GM18858 (cell line): ENCODE measurements around the gene GLIPR1L2.
"Not testable (repeated sequence)": the region's sequence is repeated elsewhere in the genome, so short reads cannot be mapped to it uniquely, and the experiment has no call there.

Source experiments
- ATAC-seq: cut with Tn5 transposase; IDR thresholded peaks from one replicate; pipeline ENCODE4 v1.9.1; 2021; ENCODE audit not compliant: unreplicated experiment

Gene GLIPR1L2

DNA sequence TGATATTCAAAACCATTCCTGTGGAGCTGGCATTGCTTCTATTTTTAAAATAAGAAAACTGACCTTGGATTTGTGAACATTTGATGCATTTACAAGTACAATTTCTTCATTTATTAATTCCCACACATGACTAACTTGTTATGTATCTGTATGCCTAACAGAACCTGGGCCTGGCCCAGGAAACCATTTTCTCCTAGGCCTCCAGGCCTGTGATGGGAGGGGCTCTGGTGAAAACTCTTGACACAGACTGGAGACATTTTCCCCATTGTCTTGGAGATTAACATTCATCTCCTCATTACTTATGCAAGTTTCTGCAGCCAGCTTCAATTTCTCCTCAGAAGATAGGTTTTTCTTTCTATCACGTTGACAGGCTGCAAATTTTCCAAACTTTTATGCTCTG is 42.0 kb downstream of the GLIPR1L2 start:
- no peak for ATAC-seq

DNA sequence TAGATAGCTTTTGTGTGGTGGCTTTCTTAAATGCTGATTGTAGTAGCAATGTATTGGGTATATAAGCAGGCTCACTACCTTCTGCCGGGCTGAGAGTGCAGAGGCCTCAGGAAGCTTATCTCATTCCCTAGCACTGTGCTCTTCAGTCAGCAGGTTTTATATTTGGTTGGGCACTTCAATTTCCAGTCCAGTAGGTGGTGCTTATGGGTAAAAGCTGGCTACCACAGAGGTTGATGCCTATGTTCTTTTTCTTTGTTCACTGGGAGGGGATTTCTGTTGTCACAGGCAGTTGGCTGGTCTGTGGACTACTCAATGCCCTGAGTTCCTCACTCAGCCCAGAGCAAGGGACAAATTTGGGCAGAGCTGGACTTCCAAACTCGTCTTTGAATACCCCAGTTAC is 46.7 kb downstream of the GLIPR1L2 start:
- ATAC-seq, result peak; percentile 58

DNA sequence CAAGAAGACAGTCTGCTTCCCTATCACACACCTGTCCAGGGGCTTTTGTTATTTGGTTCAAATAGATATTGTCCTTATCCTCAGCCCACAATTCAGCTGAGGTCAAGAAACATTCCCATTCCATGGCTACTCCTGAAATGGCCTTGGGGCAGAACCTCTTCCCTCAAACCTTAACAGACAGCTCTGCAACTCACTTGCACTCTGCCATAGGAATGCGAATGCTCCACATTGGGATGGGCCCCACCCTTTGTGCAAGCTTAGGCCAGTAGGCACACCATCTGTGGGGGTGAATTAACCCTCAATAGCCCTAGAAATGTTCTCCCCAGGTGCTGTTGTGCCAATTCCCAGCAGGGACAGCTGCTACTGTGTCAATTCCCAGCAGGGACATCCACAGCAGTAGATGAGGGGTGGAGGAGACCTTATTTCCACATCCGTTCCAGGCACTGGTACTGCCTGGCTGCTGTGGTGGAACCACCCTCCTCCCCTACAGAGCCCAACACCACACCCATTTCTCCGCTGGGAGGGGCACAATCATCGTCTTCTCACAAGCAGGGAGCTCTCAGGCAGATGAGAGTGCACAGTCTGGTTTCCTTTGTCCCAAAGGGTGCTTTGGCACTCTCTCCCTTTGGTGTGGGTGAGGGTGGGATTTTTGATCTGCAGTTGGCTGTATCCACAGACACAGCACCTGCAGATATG is 47.3 kb downstream of the GLIPR1L2 start:
- ATAC-seq, result no peak

DNA sequence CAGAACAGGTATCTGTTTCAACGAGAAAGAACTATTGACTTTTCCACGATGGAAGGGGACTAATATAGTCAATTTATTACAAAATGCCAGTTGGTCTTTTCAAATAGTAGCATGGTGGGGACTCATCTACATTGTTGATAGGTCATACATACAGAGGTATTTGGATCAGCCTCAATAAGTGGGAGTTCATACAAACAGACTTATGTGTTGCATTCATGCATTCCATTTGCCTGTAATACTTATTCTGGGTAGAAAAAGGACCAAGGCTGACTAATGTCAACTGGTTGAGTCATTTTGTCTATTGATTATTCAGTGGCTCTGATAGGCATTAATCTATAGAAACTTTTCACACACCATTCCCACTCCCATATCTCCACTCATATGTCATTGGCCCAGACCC is 48.2 kb downstream of the GLIPR1L2 start:
- no peak for ATAC-seq

DNA sequence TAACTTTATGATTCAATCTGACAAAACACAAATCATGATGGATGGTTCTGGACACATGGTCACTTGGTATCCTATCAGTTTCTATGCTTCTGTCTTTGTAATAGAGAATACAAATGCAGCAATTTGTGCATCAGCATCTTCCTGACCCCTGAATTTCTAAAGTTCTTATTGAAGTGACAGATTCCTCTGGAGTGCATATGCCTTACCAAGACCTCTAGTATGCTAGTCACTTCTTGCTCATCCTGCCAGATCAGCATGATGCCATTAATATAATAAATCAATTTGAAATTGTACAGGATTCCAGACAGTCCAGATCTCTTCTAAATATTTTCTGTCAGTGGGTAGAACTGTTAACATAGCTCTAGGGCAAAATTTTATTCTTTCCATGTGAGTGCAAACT is 49.0 kb downstream of the GLIPR1L2 start:
- ATAC-seq, result no peak

DNA sequence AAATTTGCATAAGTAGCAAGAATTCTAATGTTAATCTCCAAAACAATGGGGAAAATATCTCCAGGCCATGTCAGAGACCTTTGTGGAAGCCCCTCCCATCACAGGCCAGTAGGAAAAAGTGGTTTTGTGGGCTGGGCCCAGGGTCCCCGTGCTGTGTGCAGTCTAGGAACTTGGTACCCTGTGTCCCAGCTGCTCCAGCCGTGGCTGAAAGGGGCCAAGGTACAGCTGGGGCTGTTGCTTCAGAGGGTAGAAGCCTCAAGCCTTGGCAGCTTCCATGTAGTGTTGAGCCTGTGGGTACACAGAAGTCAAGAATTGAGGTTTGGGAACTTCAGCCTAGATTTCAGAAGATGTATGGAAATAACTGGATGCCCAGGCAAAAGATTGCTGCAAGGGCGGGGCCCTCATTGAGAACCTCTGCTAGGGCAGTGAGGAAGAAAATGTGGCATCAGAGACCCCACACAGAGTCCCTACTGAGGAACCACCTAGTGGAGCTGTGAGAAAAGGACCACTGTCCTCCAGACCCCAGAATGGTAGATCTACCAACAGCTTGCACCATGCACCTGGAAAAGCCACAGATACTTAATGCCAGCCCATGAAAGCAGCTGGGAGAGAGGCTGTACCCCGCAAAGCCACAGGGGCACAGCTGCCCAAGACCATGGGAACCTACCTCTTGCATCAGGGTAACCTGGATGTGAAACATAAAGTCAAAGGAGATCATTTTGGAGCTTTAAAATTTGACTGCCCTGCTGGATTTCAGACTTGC is 51.0 kb downstream of the GLIPR1L2 start:
- ATAC-seq, result not testable (repeated sequence)

DNA sequence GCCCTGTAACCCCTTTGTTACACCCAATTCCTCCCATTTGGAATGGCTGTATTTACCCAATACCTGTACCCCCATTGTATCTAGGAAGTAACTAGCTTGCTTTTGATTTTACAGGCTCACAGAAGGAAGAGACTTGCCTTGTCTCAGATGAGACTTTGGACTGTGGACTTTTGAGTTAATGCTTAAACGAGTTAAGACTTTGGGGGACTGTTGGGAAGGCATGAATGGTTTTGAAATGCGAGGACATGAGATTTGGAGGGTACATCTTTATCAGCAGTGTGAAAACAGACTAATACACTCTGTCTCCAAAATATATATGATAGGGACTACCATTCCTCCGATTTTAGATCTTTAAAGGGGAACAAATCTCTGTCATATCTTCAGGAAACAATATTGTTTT is 51.6 kb downstream of the GLIPR1L2 start:
- ATAC-seq, result not testable (repeated sequence)

DNA sequence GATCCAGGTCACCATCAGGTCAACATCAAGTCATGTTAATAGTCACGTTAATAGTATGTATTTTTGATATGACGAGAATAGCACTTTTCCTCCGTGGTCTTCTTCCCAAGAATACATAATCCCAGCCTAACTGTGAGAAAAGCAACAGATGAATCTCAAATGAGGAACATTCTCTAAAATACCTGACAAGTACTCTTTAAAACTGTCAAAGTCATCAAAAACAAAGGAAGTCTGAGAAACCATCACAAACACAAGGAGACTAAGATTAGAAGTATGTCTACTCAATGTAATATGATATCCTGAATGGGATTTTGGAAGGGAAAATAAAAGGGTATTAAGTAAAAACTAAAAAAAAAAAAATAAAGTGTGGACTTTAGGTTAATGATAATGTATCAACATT is 52.8 kb downstream of the GLIPR1L2 start:
- no peak for ATAC-seq

DNA sequence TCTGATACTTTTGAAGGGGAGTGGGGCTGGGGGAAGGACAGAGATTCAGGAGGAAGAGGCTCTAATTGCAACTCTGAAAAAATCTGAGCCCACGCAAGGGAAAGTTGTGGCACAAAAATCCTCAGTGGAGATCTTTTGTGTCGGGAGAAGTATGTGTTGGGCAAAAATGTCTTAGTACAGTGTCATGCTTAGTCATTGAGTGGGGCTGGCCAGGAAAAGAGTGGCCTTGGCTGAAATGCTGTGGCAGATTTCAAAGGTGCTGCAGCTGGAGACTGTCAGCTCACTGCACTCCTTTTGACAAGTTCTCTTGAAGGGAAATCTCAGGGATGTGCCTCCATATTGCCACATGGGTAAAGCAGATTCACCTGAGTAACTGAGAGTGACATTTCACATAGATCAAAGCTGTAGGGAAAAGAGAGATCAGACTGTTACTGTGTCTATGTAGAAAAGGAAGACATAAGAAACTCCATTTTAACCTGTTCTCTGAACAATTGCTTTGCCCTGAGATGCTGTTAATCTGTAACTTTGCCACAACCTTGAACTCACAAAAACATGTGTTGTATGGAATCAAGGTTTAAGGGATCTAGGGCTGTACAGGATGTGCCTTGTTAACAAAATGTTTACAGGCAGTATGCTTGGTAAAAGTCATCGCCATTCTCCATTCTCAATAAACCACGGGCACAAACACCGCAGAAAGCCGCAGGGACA is 53.7 kb downstream of the GLIPR1L2 start:
- no peak for ATAC-seq

DNA sequence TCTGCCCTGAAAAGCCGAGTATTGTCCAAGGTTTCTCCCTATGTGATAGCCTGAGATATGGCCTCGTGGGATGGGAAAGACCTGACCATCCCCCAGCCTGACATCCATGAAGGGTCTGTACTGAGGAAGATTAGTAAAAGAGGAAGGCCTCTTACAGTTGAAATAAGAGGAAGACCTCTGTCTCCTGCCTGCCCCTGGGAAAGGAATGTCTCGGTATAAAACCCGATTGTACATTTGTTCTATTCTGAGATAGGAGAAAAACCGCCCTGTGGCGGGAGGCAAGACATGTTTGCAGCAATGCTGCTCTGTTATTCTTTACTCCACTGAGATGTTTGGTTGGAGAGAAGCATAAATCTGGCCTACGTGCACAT is 54.2 kb downstream of the GLIPR1L2 start:
- ATAC-seq, result not testable (repeated sequence)

DNA sequence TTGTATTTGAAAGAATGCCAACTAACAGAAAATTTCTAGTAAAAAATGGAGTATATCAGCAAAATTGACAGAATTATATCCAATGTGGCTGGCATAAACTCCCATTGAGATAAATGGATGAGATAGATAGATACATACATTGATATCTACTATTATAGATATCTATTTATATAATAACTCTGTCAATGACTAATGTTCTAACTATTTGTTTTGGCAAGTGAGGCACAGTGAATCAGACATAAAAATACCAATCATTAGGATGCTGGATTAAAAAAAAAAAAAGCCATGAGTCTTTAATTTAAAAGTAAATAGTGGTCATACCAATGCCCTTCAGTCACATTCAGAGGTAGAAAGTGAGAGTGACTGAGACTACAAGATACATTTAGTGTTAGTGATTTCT is 56.0 kb downstream of the GLIPR1L2 start:
- ATAC-seq, result no peak

DNA sequence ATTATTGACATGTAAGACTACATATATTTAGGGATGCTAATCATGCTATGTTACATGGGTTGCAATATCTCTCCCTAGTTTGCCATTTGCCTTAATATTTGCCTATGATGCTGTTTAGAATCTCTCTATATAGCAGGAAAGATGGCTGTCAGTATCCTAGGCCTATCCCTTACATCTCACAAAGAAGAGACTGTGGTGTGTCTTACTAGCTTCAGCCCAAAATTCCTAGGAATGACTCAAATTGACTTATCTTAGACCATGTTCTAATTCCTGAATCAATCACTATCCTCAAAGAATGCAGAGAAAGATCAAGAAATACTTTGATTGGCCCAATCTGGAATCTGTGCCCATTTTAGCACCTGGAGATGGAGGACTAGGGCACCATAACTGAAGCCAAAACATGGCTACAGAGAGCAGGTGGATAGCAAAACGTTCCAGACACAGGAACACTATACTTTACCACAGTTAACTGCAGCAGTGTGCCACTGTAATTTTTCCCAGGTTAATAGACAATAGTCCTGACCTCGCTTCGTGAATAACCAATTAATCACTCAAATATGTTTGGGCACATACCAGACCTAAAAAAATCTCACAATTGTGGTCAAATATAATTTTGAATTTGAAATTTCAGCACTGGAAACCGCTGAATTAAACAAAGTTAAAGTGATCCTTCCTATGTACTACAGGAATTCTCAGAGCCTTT is 57.0 kb downstream of the GLIPR1L2 start:
- no peak for ATAC-seq

DNA sequence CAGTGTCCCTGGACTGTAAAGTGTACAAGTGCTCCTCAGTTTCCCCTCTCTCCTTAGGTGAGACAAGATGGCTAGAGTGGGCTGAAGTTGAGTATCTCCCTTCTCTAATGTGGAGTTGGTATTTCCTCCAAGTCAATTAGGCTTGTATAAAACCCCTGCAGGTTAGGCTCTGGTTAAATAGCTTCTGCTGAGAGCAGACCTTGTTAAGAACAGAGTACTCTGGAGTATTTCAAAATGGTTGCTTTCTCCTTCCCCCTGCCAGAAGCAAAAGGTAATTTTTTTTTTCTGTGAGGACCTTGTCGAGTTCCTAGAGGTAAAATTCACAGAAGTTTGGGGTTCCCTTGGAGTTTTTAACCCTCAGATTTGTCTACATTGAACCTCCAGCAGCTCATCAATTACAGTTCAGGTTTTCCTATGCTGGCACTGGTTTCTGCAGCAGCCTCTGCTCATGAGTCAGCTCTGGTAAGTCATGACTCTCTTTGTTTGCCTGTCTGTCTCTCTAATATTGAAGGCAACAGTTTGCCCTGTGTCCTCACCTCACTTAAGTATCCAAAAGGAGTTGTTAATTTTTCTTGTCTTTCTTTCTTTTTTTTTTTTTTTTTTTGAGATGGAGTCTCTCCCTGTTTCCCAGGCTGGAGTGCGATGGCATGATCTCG is 61.9 kb downstream of the GLIPR1L2 start:
- ATAC-seq, result no peak

DNA sequence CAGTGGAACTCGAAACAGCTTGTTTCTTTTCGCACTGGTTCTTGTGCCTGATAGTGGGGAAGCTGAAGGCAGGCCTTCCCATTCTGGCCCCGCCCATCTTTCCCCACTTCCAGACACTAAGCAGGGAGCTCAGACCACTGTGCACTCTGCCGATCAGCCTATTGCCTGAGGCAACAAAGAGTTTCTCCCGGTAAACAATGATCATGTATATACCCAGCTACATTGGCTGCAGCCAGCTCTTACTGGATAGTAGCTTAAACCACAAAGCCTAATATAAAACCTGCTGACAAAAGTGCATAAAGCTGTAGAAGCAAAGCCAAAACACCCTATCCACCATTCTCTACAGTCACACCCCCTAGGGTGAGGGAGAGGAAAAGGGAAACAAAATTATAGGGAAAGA is 65.0 kb downstream of the GLIPR1L2 start:
- no peak for ATAC-seq

DNA sequence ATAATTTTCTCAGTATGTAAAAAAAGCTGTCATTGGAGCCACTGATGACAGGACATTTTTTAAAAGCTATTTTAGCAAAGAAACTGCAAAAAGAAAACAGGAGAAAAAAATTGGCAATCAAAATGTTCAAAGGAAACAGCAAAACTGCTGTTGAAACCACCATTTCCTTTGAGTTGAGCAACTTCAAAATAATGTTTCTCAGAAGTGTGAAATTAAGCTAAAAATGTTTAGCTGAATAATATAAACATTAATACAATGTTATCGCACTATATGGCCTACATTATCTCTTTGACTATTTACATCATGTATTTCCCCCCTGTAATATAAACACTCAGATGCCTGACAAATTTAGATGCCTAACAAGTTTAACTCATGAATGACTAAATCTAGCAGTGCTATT is 66.3 kb downstream of the GLIPR1L2 start:
- ATAC-seq, result no peak

DNA sequence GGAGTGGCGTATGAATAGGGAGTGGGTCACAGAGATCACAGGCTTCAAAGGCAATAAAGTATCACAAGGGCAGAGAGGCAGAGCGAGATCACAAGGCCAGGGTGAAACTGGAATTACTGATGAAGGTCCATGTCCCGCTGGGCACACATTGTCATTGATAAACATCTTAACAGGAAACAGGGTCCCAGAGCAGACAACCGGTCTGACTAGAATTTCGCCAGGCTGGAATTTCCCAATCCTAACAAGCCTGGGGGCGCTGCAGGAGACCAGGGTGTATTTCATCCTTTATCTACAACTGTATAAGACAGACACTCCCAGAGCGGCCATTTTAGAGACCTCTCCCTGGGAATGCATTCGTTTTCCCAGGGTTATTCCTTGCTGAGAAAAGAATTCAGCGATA is 67.0 kb downstream of the GLIPR1L2 start:
- ATAC-seq, result not testable (repeated sequence)

DNA sequence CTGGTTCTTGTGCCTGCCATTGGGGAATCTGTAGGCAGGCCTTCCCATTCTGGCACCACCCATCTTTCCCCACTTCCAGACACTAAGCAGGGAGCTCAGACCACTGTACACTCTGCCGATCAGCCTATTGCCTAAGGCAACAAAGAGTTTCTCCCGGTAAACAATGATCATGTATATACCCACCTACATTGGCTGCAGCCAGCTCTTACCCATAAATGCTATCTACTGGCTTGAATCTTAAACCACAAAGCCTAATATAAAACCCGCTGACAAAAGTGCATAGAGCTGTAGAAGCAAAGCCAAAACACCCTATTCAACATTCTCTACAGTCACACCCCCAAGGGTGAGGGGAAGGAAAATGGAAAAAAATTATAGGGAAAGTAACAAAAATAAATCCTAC is 68.9 kb downstream of the GLIPR1L2 start:
- ATAC-seq, result no peak

DNA sequence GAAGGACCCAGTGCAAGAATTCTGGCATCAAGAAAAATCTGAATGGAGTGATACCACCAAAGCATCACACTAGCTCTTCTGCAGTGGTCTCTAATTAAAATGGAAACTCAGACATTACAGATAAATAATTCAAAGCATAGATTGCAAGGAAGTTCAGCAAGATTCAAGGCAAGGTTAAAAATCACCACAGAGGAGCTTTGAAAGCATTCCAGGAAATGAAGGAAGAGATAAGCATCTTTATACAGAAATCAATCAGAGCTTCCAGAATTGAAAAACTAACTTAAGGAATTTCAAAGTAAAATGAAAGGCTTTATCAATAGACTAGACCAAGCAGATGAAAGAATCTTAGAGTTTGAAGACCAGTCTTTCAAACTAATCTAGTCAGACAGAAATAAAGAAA is 69.3 kb downstream of the GLIPR1L2 start:
- no peak for ATAC-seq

DNA sequence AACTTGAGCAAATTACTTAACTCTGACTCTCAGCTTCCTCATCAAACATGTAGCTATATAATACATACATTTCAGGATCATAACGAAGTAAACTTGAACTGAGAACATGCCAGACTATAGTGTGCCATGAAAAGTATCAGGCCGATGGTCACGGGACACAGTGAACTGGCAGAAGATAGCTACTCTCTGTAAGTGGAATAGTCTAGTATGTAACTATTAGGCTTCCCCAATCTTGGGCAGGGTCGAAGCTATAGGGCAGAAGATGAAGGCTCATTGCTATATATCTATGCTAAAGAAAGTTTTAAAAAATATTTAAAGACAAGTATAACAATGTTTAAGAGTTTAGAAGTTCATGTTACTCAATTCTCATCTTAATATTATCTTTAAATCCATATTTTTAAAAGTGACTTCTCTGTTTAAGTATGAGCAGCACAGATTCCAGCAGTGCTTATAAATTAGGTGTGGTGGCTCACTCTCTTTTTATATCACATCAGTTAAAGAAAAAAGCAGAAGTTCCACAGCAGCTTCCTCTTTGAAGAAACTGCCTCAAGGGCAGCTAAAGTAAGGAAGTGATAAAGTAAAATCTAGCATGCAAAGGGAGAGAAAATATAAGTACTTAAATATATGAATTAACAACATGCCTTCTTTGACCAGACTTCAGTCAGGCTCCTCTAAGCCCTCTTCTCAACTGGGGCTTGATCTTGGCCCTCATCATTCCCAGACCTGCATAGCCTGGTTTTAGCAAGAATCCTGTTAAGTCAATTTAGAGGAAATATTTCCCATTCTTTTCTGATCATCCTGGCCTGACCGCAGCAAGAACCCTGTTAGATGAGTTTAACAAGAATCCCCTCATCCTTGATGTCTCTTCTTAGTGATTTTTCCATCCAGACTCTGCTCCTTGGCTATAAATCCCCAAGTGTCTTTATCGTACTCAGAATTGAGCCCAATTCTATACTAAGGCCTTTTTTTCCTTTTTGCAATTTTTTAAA is 81.3 kb downstream of the GLIPR1L2 start:
- peak; percentile 76 for ATAC-seq

DNA sequence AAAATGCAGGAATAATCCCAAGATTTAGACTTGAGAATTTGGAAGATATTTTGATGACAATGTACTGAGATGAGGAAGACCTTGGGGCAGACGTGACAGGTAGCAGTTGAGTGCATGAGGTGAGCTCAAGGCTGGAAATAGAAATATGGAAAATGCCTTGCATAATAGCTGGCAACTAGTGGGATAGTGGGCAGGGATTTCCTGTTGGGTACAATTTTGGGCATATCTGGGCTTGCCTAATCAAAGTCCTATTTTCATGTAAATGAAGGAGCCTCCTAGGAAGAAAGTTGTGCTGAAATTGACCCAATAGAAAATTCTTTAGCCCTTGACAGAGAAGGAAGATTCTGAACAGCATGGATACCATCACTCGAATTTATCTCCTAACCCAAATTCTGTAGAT is 83.2 kb downstream of the GLIPR1L2 start:
- no peak for ATAC-seq
